HK-2 (cell line): ENCODE results near the gene BCAS3.
A peak's percentile ranks its signal among the peaks of the same experiment; 100 is the strongest.

Experiments
- DNase-seq: peaks from one replicate; pipeline ENCODE4 v3.0.0-alpha.2; 2018; ENCODE audit not compliant: unreplicated experiment

The BCAS3 gene

DNA sequence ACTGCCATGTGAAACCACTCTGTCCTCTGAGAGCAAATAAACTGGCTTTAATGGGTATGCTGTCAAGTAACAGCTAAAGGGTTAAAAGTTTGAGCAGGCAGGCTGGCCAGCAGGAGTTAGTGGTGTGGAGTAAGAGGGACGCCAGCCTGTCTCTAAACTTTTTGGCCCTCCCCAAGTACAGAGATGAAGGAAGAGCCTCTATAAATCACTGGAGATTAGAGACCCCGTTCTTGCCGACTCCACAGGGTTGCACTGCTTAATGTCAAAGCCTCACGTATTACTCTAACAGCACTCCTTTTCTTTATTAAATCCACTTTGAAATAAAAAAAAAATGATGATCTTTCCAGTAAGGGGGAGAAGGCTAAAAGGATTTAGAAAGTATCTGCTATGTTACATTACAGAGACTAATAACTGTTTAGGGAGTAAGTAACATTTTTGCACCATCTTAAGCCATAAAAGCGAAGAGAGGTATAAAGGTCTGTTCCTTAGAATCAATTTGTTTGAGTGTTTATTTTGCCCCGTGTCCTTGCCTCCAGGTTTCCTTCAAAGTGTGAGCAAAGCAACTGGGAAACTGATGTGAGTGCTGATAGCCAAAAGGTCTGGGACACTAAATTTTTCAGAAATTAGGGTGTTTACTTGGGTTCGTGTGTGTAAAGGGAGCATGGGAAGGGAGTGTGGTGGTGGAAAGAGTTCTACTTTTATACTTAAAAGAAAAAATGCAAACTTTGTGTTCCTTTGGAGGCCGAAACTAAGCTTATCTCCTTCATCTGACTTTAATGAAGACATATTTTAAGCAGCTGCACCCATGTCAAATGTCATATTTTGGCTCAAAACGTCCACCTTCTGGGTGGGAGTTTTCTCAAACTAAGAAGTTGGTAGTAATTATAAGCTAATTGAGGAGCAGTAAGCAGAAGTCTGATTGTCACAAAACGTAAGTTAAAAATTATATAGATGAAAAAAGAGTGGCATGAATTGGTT, 612.0 kb downstream of the BCAS3 start:
- no peak for DNase-seq

DNA sequence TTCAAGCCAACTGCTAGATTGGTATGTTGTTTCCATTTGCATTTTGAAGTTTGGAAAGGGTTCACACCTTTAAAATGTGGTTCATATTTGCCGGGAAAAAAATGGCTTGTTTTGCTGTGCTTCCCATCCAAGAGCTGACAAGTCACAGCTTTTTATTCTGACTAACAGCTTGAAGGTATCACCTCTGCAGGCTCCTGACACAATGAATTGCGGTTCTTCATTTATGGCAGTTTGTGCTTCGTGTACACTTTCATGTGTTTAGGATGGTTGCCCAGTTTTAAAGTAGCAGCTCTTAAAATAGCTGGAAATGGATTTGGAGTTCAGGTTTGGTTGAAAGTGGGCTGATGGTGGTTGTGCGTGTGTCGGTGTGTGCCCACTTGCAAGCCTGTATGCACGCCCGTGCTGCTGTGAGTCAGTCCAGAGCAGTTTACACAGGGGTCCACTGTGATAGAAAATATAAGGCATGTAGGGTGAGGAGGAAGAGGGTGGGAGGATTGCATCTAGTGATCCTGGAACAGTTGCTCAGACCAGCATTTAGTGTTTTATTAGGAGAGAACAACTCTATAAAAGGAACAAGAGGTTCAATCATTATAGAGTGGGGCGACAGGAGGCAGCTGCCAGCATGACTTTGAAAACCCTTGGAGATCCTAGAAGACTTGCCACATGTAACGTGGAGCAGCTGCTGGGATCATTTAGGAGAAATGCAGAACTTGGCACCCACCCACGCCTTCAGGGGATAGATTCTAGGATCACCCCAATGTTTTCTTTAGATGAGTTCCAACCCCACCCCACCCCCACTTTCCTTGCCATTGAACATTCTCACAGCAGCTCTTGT, 614.0 kb downstream of the BCAS3 start:
- no peak for DNase-seq

DNA sequence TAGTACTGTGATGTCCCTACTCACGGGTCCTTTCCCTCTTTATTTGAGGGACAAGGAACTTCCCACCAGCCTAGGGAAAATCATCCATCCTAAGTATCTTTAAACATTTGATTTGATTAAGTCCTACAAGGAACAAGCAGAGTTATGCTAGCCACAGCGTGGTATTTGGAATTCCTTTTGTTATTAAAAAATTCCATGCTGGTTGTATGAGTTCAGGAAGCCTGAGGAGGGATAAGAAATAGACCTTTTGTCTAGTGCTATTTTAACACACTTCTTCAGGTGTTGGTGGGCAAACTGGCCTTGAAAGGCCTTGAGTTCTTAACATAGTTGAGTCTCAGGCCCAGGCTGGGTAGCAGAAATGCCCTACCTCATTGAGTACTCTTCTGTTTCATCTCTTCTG, 616.6 kb downstream of the BCAS3 start:
- no peak for DNase-seq

DNA sequence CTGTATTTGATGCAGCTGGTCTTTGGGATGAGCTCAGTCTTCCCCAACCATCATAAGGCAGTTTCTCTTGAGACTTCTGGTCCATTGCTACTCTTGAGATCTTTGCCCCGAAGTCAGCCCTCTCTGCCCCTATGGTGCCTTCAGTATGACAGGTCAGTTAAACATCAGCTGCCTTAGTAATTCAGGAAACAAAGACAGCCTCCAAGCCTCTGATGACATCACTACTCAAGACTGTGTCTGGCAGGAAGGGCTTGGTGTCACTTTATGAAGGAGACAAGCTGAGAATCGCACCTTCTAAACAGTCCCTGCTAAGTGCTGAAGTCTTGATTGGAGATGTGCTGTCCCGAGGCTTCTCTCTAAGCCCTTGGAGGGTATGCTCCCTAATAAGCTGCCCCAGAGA, 617.1 kb downstream of the BCAS3 start:
- peak; percentile 24 for DNase-seq

DNA sequence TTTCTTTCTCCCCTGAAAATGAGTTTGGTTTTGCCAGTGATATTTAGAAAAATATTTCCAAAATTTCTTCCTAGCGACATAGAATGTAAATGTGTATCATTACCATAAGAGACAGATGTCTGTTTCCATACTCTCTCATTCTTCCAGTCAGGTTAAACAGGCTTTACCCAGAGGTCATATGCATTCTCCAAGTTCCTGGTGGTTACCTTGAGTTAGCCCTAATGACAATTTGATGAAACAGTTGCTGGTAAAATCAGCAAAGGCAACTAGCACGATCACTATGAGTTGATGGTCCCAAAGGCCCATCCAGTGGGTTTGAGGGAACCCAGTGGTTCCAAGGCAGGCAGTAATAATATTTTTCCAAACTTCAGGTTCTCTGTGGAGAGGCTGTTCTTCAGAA, 618.4 kb downstream of the BCAS3 start:
- no peak for DNase-seq

DNA sequence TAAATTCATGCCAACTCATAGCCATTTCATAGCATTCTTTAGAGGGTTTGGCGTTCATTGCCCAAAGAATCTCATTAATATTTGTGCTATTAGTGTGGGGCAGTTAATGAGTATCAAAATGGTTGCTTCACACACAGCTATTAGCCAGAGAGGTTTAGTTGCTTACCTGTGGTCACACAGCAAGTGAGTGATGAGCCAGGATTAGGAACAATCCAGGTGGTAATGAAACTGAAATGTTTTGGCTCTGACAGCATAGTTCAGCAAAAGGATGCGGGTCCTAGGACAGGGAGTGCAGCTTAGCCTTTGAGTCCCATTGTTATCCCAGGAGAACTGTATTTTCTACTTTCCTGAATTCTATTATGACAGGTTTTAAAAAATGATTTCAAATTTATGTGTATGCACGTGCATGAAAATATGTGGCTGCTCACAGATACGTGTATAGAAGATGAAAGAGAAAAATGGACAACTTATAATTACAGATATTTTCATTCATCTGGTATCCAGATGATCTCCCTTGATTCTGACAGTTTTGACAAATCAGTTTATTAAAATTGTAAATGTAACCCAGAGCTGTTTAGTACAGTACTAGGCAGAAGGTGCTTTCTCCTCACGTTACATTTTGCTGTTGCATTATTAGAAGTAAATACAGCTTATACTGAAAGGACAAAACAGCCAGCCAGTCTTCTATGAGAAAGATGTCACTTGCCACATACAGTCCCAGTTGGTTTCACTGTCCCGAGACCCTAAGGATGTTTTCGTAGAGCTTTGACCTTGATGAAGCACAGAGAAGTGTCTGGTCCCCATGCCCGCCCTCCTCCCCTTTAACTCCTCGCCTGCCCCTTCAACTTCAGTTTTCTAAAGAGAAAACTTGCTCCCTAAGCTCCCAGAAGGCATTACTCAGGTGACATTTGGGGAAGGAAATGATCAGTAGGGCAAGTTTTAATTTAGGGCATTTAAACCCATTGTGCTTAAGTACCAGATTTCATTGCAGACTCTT, 622.2 kb downstream of the BCAS3 start:
- no peak for DNase-seq

DNA sequence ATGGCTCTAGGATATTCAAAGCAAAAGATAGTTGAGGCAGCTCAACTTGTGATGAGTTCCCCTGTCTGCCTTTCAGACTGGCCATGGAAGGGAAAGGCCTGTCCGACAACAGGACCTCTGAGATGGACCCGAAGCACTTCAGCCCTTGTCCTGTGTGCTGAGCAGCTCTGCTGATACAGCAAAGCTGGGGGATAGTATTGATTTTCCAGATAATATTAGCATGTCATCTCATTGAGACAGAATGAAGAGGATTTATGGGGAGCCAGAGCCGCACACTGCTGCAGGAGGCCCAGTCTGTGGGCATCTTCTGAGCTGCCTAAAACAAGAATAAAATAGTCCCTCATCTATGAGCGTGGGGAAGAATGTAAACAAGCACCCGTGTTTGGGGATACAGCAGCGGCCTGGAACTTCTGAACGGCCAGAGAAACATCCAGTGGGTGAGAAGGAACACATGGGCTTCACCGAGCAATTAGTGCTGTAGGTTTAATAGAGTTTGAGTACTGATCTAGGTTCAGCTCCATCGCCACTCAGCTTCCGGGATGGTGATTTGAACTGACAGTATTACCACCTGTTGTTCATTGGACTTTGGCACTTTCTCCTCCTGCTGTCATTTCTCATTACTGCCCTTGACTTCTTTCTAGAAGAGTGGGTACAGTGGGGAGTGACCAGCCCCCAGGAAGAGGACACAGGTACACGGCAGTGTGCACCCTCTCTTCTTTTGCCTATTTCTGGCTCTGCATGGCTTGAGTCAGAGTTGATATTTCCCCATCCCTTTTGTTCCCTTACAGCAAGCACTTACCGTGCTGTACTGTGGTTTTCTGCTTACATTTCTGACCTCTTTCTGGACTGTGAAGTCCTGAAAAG, 625.5 kb downstream of the BCAS3 start:
- DNase-seq = no peak

DNA sequence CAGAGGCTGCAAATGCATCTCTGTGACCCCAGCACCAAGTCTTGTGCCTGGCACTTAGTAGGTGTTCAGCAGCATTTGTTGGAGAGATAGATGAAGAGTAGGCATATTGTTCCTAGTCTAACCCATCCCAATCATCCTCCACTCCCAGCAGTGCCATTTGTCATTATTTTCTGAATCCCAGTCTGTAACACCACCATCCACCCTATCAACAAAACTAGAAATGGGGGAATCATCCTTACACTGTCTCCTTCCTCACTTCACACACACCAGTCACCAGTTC, 626.1 kb downstream of the BCAS3 start:
- DNase-seq = no peak

DNA sequence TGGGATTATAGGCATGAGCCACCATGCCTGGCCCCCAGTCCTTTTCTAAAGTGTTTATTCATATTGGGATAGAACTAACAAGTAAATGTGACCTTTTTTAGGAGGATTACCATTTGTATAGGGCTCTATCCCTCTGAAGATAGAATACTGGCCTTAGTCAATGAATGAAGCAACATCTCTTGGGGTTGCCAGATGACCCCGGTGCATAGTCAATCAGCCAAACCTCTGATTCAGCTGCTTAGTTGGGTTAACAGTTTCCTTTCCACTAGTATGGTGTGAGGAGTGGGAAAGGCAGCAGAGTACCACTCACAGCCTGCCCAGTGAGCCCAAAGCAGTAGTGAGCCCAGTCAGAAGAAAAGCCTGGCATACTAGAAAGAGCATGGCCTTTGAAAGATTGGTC, 627.4 kb downstream of the BCAS3 start:
- no peak for DNase-seq

DNA sequence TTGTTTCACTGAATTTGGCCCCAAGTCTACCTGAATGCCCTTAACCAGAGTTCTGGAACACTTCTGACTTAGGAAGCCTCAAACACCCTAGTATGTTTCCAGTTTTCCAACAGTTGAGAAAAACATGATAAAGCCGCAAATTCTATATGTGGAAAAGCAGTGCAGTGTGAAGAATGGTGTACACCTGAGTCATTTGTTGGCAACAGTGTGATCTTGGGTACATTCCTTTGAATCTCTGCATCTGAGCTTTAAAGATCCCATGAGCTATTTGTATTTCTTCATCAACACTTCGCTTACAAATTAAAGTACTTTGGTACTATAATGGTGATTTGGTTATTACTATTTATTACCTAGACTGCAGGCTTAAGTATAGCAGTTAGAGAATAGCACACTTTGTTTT, 628.4 kb downstream of the BCAS3 start:
- no peak for DNase-seq

DNA sequence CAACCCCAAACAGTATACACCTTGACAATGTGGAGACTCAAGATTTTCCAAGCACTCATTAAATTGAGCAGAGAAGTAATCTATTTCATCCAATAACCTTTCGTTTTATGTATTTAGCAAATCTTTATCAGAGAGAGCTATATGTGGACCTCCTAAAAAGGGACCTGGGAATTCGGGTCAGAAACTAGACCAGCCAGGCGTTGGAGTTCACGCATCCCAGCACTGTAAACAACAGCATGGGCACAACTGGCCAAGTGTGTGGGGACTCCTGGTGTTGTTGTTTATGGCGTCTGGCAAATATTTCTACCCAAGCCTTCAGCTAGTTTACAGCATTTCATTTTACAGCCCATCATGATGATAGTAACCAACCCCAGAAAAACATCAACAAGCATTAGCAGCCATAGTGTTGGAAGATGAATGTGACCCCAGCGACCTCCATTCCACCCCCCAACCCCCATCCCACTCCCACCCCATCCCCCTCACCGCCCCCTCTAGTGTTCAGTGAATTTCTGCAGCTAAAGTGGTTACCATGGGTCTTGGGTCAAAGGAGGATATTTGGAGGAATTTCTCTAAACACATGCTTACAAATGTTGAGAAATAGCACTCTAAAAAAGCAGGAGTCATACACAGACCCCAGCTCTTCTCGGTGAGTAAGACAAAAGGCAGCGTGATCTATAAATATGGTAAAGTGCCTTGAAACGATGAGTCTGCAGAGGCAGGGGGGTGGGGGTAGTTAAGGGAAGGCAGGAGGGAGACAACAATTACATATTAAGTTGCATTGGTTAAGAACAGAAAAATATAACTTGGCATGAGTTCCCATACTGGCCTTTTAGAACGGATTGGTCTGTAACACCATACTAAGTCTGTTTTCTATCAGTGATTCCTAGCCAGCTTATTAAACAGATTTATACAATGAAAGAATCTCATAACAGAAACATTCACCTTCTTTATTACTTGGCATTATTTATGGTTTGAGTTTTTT, 630.5 kb downstream of the BCAS3 start:
- no peak for DNase-seq

DNA sequence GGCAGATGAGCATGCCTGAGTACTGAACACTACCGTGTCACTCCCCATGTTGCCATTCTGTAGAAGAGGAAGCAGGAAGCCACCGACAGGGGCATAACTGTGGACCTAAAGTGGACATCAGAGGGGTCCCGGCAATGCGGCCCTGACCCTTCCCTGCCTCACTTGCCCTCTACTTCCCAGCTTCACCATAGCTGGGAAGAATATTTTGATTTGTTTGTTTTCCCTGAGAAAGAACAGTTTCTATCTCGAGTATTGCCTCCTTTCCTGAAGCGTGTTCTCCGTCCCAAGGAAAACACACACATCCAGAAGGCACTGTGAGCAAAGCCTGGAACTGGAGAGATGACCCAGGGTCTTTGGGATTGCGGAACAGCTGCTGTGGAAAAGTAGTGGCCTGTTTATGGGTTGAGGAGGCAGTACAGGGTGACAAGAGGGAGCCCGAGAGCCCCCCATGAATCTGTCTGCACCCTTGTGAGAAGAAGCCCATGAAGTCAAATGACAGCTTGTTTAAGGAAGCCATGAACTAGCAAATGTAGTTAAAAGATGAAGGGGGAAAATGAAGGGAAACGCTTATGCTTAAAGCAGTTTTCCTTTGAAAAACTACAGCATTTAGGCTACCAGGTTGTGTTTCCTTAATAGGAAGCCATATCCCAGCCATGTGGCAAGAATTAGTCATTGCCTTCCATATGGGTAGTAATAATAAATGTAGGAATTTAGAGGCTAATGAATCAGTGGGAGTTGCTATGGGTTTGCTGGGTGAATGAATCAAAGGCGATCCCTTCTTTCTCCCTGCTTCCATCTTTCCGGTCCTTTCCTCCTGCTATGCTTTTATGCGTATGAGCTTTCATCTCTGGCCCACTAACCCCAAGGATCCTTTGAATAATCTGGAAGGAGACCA, 632.0 kb downstream of the BCAS3 start:
- DNase-seq = no peak

DNA sequence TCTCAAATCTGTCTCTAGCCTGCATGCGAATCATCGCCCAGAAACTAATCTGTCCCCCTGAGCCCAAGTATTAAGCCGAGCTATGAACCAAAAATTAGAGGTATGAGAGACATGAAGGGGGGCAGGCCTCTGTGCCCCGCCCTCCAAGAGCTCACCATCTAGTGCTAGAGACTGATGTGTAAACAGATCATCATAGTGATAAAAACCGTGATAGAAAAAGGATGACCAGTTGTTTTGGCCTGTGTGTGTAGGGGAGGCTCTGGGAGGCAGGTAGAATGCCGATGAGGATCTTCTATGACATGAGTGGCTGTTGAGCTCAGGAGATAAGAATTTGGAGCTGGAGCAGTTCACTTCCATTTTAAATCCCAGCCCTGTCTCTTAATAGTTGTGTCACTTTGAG, 632.9 kb downstream of the BCAS3 start:
- DNase-seq = no peak

DNA sequence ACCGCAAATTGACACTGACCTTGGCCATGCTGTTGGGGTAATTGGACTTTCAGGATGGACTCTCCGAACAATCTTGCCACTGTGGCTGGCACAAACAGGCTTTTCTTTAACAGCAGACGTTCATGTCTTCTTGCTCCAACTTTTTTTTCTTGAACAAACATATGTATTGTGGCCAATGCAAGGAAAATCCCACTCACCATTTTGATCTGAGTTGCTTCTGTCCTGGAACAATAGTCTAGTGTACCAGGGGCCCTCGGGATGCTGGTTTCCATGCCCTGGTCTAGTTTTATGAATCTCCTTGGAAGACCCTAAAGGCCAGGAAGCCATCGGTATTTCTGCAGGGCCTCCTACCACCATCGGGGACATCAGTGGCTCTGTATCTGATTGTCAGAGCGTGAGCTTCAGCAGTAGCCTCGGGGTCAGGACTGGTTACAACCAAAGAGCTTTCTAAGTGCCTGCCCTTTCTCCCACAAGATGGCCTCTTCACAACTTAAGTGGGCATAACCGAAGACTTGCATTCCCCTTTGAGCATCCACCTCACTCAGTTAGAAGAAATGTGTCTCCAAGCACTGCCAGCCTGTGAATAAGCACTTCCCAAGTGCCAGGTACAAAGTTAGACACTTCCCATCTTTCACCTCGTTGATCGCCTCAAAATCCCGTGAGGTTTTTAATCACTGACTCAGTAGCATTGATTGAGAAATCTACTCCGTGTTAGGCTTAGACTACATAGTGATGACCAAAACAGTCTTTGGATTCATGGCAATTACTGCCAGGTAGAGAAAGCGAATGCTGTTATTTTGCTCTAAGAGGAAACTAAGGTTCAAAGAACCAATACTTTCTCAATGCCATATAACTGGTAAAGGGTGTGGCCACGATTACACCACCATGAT, 635.0 kb downstream of the BCAS3 start:
- no peak for DNase-seq

DNA sequence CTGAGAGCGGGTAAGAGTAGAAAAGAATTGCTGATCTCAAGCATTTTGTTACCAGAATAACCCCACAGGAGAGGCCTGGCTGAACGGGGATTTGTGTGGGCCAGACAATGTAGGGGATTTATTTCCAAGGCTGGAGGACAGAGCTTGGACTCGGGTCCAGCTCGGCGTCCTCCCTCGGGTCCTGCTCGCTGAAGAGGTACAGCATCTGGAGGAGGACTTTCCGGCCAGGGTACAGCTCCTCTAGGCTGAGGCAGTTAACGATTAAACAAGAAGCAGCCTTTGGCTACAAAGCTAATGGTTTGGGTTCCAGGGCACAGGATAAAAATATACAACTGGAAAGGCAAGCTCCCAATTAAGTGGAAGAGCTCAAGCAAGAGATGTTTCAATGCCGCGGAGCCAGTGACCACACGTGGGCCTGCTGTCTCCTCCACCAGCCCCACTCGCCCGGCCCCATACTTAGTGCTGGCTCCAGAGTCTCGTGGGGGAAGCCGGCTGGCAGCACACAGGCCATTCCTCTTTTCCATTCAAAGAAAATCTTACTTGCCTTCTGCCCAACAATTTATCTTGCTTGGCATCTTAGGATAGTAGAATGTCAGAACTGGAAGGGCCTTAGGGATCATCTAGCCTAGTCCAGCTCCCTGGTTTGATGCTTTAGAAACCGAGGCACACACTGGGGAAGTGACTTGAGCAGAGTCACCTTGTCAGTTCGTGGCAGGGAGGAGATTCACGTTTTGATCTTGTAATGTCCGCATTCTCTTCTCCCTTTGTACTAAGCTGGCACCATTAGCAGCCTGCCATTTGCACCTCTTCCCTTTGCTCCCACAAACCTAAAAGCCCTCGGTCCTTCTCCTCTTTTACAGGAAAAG, 636.0 kb downstream of the BCAS3 start:
- DNase-seq = no peak

DNA sequence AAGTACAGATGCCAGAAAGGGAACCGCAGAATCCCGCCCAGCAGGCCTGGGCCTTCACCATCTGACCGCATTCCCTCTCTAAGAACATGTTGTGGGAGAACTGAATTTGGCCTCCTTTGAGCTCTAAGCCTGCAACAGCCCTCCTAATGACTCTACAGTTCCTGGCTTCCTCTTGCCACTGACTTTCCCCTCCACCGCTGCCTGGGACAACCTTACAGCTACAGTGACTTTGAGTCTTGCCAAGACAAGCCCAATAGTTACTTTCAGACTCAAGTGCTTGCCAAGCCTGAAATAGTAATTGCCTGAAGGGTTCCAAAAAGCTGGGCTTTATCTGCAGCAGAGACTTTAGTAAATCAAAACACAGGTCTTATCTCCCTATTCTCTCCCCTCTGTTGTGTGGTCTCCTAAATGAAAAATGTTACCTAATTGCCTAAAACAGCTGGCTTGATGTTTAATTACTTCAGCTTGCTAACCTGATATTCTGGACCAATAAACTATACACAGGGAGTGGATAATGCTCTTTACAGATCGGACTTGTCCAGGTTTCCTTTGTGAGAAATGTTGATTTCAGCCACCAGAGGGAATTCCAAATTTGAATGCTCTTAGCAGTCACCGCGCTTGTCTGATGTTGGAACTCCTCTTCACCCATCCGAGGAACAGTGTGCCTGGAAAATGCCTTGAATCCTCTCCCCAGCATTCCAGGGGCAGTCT, 636.9 kb downstream of the BCAS3 start:
- DNase-seq = no peak
